ENCODE results near the gene CCL27.

The CCL27 gene

DNA sequence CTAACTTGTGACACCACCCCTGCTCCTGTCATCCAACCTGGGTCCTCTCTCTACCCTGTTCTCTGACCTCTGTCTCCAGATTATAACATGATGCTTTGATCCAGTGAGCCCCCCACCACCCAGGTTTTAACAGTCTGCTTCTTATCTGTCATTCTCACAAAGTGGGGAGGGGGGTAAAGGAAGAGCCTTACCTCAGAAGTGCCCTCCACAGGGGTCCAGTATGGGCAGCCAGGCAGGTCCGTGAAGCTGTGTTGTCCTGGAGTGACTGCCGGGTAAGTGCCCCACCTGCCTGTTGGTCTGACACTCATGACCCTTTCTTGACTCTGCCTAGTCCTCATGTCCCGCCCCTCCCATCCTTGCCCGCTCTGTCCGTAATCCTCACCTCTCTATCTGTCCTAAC, 7.1 kb downstream of the CCL27 start:
- Histone ChIP-seq H3K9me3 (replicated peaks; ENCODE audit: low read length) (no peaks in the 10 kb centered on the region), H3K9ac (ENCODE audit: low read depth, low read length) (no peak overlapping the region), H3K4me2 (ENCODE audit: low read length) (no peak overlapping the region), H3K4me3 (ENCODE audit: low read length) (no peak overlapping the region), H3K4me1 (ENCODE audit: control insufficient read depth, insufficient read depth, low read length) (peaks cover 43% of the 10 kb centered on the region), H3K27me3 (ENCODE audit: control insufficient read depth, insufficient read depth, low read length) (no peaks in the 10 kb centered on the region), H3K36me3 (ENCODE audit: insufficient read depth, low read length) (no peaks in the 10 kb centered on the region)

DNA sequence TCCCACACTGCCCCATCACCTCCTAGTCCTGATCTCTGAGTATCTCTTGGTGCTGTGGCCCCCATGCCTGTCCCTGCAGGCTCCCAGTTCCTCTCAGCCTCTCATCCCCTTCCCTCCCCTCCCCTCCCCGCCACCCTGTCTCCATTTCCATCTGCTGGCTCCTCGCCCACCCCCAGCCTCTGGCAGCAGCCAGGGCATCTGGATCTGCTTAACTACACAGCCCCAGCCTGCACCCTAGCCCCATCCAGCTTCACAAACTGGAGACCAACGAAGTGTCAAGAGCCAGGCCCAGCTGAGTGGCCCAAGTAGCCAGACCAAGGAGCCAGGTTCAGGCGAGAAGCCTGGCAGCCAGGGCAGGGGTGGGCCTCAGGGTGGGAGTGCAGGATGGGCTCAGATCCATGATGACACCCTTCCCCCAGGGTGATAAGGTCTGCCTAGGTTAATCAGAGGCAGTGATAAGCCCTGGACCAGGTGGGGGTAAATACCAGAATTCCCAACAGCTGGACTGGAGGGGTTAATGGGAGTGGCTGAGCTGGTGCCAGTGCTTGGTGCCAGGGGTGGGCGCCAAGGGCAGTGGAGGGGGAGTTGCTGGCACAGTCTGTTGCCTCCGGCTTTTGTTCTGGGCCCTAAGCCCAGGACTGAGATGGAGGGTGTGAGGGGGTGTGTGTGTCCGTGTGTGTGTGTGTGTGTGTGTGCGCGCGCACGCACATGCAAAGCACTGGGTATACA, 8.0 kb downstream of the CCL27 start:
- peaks cover 43% of the 10 kb centered on the region for H3K4me1 ChIP-seq (ENCODE audit: control insufficient read depth, insufficient read depth, low read length)

DNA sequence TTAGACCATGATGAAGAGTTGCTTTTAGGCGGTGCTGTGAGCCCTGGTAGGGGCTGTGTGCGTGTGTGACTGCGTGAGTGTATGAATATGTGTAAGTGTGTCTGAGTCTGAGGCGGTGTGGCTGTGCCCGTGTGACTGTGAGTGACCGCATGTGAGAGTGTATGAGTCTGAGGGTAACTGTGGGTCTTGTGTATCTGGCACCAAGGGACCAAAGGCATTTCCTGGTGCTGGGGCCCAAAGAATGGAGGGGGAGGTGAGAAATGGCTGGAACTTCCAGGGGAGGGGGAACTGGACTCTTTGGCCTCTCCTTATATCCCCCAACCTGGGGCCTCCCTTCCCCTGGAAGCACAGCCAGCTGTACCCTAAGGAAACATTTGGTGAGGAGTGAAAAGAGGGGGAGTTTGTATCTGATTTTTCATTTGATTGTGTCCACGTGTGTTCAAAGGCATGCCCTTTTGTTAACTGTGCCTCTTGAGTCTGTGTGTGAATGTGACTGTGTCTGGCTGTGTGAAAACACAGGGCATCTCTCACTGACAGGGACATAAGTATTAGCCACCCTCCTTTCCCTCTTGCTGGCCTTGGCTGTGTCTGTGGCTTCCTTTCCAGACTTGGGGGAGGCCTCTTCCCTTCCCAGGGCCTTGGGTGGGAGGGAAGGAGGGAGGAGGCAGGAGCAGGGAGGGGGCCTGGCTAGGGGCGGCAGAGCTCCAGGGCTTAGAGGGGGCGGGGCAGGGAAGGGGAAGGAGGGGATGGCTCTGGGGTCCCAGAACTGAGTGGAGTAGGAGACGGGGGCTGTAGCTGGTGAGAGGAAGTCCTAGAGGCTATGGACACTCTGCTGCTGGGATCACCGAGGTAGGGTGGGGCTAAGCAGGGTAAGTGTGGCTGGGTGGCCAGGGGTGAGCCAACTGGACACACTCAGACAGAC, 9.0 kb downstream of the CCL27 start:
- H3K9me3 ChIP-seq (replicated peaks; ENCODE audit: low read length), result no peaks in the 10 kb centered on the region
- peaks cover 43% of the 10 kb centered on the region for H3K4me1 ChIP-seq (ENCODE audit: control insufficient read depth, insufficient read depth, low read length)
- H3K9ac ChIP-seq (ENCODE audit: low read depth, low read length), result no peak overlapping the region
- H3K4me2 ChIP-seq (ENCODE audit: low read length), result peak overlapping the region; percentile 96
- H3K27me3 ChIP-seq (ENCODE audit: control insufficient read depth, insufficient read depth, low read length), result no peaks in the 10 kb centered on the region
- H3K36me3 ChIP-seq (ENCODE audit: insufficient read depth, low read length), result peaks cover 15% of the 10 kb centered on the region
- H3K4me3 ChIP-seq (ENCODE audit: low read length), result peak overlapping the region; percentile 71

More for the DNA sequence above, 8.0 kb downstream of the CCL27 start:
- Histone ChIP-seq H3K4me3 (ENCODE audit: low read length) (no peak overlapping the region), H3K4me2 (ENCODE audit: low read length) (no peak overlapping the region), H3K9ac (ENCODE audit: low read depth, low read length) (no peak overlapping the region), H3K27me3 (ENCODE audit: control insufficient read depth, insufficient read depth, low read length) (no peaks in the 10 kb centered on the region), H3K9me3 (replicated peaks; ENCODE audit: low read length) (no peaks in the 10 kb centered on the region), H3K36me3 (ENCODE audit: insufficient read depth, low read length) (peaks cover 4% of the 10 kb centered on the region)

DNA sequence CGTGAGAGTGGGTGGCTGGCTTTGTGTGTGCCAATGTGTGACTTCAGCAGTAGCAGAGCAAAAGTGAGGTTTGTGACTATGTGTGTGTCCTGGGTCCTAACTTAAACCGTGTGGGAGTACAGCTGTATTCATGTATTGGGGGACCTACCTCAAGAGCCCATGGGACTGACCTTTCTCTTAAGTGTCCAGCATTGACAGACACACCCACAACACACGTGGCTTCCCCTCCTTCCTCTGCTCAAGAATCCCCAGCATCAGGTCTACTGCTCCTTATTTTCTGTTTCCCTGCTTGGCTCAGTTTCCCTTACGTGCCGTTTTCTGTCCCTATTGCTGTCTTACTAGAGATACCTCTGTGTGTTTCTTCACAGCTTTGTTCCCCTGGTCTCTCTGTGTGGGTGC, 9.9 kb downstream of the CCL27 start:
- Histone ChIP-seq H3K27me3 (ENCODE audit: control insufficient read depth, insufficient read depth, low read length) (no peaks in the 10 kb centered on the region), H3K4me3 (ENCODE audit: low read length) (peak overlapping the region; percentile 71), H3K36me3 (ENCODE audit: insufficient read depth, low read length) (peaks cover 20% of the 10 kb centered on the region), H3K9ac (ENCODE audit: low read depth, low read length) (peak overlapping the region; percentile 81), H3K4me2 (ENCODE audit: low read length) (peak overlapping the region; percentile 96), H3K9me3 (replicated peaks; ENCODE audit: low read length) (no peaks in the 10 kb centered on the region), H3K4me1 (ENCODE audit: control insufficient read depth, insufficient read depth, low read length) (peaks cover 48% of the 10 kb centered on the region)

DNA sequence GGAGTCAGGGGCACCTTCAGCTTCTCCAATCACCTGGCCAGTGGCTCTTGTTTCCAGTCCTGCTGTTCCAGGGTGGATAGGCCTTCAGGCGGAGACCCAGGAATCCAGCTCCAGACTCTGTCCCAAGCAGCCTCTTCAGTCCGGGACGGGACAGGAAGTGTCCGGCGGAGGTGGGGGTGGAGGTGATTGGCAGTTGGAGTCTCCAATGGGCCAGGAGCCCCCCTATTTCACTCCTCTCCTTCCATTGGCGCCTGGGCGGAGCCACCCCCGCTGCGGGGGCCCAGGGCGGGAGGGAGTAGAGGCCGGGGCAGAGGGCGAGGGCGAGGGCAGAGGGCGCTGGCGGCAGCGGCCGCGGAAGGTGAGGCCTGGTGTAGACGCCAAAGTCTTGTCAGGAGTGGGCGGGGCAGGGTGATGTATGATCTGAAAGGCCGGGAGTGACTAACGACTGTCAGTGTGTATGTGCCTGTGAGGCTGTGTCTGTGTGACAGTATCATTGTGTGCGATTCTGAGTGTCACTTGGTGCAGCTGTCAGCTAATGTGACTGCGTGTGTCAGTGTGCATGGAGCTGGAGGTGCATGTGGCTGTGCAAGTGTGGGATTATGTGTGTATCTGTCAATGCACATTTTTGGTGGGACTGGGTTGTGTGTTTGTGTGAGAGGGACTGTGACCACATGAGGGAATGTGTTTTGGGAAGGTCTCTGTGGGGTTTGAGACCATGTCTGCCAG, 10.4 kb downstream of the CCL27 start, which contains the start of gene IL11RA:
TSS of gene IL11RA (plus strand) at position 310 of the 726 bp plus-strand sequence. CDS start 3,033 bp downstream, outside the sequence.
- Histone ChIP-seq H3K4me1 (ENCODE audit: control insufficient read depth, insufficient read depth, low read length) (peaks cover 53% of the 10 kb centered on the region), H3K36me3 (ENCODE audit: insufficient read depth, low read length) (peaks cover 20% of the 10 kb centered on the region), H3K4me2 (ENCODE audit: low read length) (peak within 1 kb of the TSS; percentile 96), H3K4me3 (ENCODE audit: low read length) (peak within 1 kb of the TSS; percentile 71), H3K27me3 (ENCODE audit: control insufficient read depth, insufficient read depth, low read length) (no peaks in the 10 kb centered on the region), H3K9me3 (replicated peaks; ENCODE audit: low read length) (no peaks in the 10 kb centered on the region), H3K9ac (ENCODE audit: low read depth, low read length) (peak within 1 kb of the TSS; percentile 81)

DNA sequence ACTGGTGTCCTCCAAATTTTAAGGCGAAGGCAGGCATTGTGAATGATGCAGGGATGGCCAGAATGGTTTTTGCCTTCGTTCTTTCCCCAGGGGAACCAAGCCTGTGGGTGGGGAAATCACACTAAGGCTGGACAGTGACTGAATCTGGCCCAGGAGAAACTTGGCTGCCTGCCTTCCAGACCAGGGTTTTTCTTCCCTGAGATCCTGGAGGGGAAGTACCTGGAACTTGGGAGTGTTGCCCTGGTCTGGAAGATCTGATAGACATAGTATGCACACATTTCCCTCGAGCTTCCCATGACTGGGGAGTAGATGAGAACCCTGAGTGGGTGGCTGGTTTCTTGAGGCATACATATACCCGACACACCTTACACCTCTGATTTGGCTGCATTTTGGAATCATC, 11.1 kb downstream of the CCL27 start:
- Histone ChIP-seq H3K36me3 (ENCODE audit: insufficient read depth, low read length) (peaks cover 20% of the 10 kb centered on the region), H3K4me2 (ENCODE audit: low read length) (peak overlapping the region; percentile 96), H3K27me3 (ENCODE audit: control insufficient read depth, insufficient read depth, low read length) (no peaks in the 10 kb centered on the region), H3K9ac (ENCODE audit: low read depth, low read length) (peak overlapping the region; percentile 81), H3K4me3 (ENCODE audit: low read length) (peak overlapping the region; percentile 71), H3K4me1 (ENCODE audit: control insufficient read depth, insufficient read depth, low read length) (peaks cover 54% of the 10 kb centered on the region), H3K9me3 (replicated peaks; ENCODE audit: low read length) (no peaks in the 10 kb centered on the region)

DNA sequence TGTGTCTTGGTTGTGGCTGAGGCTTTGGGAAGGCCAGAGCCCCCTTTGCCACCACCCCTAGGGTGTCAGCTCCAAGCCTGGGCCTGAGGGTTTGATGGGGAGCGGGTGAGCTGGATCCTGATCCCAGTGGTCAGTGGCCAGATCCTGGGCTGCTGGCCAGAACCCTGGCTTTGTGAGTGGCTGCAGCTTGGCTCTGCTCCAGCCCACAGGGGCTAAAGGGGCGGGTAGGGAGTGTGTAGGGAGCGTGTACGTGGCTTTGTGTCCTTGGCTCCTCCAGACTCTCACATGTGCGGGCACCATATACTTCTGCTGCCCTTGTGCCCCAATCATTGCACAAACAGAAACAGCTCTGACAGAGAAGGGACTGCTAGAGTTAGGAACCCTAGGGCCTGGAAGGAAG, 11.6 kb downstream of the CCL27 start:
- Histone ChIP-seq H3K27me3 (ENCODE audit: control insufficient read depth, insufficient read depth, low read length) (no peaks in the 10 kb centered on the region), H3K9me3 (replicated peaks; ENCODE audit: low read length) (no peaks in the 10 kb centered on the region), H3K9ac (ENCODE audit: low read depth, low read length) (peak overlapping the region; percentile 81), H3K4me2 (ENCODE audit: low read length) (peak overlapping the region; percentile 96), H3K4me3 (ENCODE audit: low read length) (peak overlapping the region; percentile 71), H3K4me1 (ENCODE audit: control insufficient read depth, insufficient read depth, low read length) (peaks cover 58% of the 10 kb centered on the region), H3K36me3 (ENCODE audit: insufficient read depth, low read length) (peaks cover 20% of the 10 kb centered on the region)

DNA sequence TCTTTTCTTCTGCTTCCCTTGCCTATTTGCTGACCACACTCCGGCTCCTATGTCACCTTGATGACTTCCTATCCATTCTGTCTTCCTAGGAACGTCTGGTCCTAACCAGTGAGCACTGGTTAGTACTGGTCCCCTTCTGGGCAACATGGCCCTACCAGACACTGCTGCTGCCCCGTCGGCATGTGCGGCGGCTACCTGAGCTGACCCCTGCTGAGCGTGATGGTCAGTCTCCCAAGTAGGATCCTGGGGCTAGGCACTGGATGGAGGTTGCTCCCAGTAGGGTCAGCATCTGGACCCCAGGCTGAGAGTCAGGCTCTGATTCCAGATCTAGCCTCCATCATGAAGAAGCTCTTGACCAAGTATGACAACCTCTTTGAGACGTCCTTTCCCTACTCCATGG, 13.8 kb downstream of the CCL27 start:
- H3K9ac ChIP-seq (ENCODE audit: low read depth, low read length), result no peak overlapping the region
- H3K27me3 ChIP-seq (ENCODE audit: control insufficient read depth, insufficient read depth, low read length), result no peaks in the 10 kb centered on the region
- peaks cover 20% of the 10 kb centered on the region for H3K36me3 ChIP-seq (ENCODE audit: insufficient read depth, low read length)
- peaks cover 45% of the 10 kb centered on the region for H3K4me1 ChIP-seq (ENCODE audit: control insufficient read depth, insufficient read depth, low read length)
- no peaks in the 10 kb centered on the region for H3K9me3 ChIP-seq (replicated peaks; ENCODE audit: low read length)
- no peak overlapping the region for H3K4me3 ChIP-seq (ENCODE audit: low read length)
- no peak overlapping the region for H3K4me2 ChIP-seq (ENCODE audit: low read length)

DNA sequence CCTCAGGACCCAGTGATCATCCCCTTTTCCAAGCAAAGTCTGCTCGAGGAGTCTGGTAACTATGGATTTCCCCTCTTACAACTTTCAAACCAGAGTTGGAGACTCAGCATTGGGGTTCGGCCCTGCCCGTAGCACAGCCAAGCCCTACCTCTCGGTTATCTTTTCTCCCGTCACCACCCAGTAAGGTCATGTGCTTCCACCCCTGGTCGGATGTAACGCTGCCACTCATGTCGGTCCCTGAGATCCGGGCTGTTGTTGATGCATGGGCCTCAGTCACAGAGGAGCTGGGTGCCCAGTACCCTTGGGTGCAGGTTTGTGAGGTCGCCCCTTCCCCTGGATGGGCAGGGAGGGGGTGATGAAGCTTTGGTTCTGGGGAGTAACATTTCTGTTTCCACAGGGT, 14.8 kb downstream of the CCL27 start:
- Histone ChIP-seq H3K27me3 (ENCODE audit: control insufficient read depth, insufficient read depth, low read length) (no peaks in the 10 kb centered on the region), H3K9ac (ENCODE audit: low read depth, low read length) (peak overlapping the region; percentile 92), H3K4me2 (ENCODE audit: low read length) (peak overlapping the region; percentile 96), H3K9me3 (replicated peaks; ENCODE audit: low read length) (no peaks in the 10 kb centered on the region), H3K4me1 (ENCODE audit: control insufficient read depth, insufficient read depth, low read length) (peaks cover 35% of the 10 kb centered on the region), H3K36me3 (ENCODE audit: insufficient read depth, low read length) (peaks cover 20% of the 10 kb centered on the region), H3K4me3 (ENCODE audit: low read length) (peak overlapping the region; percentile 93)

DNA sequence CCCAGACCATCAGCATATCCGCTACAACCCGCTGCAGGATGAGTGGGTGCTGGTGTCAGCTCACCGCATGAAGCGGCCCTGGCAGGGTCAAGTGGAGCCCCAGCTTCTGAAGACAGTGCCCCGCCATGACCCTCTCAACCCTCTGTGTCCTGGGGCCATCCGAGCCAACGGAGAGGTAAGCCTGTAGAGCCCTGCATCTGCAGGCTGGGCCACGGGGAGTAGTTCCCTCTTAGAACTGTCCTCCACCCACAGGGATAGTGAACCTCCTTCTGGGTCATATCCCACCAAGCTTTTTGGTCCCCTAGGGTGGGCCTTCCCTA, 15.4 kb downstream of the CCL27 start:
- H3K4me1 ChIP-seq (ENCODE audit: control insufficient read depth, insufficient read depth, low read length), result peaks cover 29% of the 10 kb centered on the region
- H3K9me3 ChIP-seq (replicated peaks; ENCODE audit: low read length), result no peaks in the 10 kb centered on the region
- peaks cover 20% of the 10 kb centered on the region for H3K36me3 ChIP-seq (ENCODE audit: insufficient read depth, low read length)
- H3K4me3 ChIP-seq (ENCODE audit: low read length), result peak overlapping the region; percentile 93
- H3K27me3 ChIP-seq (ENCODE audit: control insufficient read depth, insufficient read depth, low read length), result no peaks in the 10 kb centered on the region
- peak overlapping the region; percentile 92 for H3K9ac ChIP-seq (ENCODE audit: low read depth, low read length)
- peak overlapping the region; percentile 96 for H3K4me2 ChIP-seq (ENCODE audit: low read length)
